Activated naive CD8-positive, alpha-beta T cell treated with anti-CD3 and anti-CD28 coated beads for 36 hours (primary cell): ENCODE measurements around the gene SLC25A33. TPM values are rescaled to one million over a fixed set of nuclear protein-coding genes. Genes with fewer than 3 reads are reported as not detected.
"Not testable (repeated sequence)": the region's sequence is repeated elsewhere in the genome, so short reads cannot be mapped to it uniquely, and the experiment has no call there.

Experiments
- DNase-seq: peaks from one replicate; pipeline ENCODE4 v3.0.0; 2021
- H3K27ac Mint-ChIP-seq: one replicate; pipeline ENCODE4 v1.8.0; 2022; ENCODE audit warnings: mild to moderate bottlenecking, moderate library complexity, mixed read lengths
- H3K27me3 Mint-ChIP-seq: one replicate; pipeline ENCODE4 v1.8.0; 2022; ENCODE audit warnings: mild to moderate bottlenecking, mixed read lengths
- H3K36me3 Mint-ChIP-seq: one replicate; pipeline ENCODE4 v1.8.0; 2021; ENCODE audit warnings: mild to moderate bottlenecking, mixed read lengths
- H3K4me1 Mint-ChIP-seq: one replicate; pipeline ENCODE4 v1.8.0; 2021; ENCODE audit warnings: mixed read lengths
- H3K4me3 Mint-ChIP-seq: one replicate; pipeline ENCODE4 v1.8.0; 2022; ENCODE audit warnings: mild to moderate bottlenecking, moderate library complexity, mixed read lengths
- H3K9me3 Mint-ChIP-seq: one replicate; pipeline ENCODE4 v1.8.0; 2022; ENCODE audit warnings: mixed read lengths
- total RNA-seq, 2 experiments: library from RNA; stranded (reverse); gene quantifications; one replicate each; pipeline ENCODE4 v1.2.3, GENCODE V29; 2021

The SLC25A33 gene
- total RNA-seq, 2 experiments from 2014 or later = 11.1 to 13.2 TPM

- H3K27ac Mint-ChIP-seq = no peak overlapping the region
- H3K4me1 Mint-ChIP-seq = no peaks in the 10 kb centered on the region
- H3K27me3 Mint-ChIP-seq = no peaks in the 10 kb centered on the region
- no peaks in the 10 kb centered on the region for H3K9me3 Mint-ChIP-seq
- H3K4me3 Mint-ChIP-seq = no peak overlapping the region
- peaks cover 7% of the 10 kb centered on the region for H3K36me3 Mint-ChIP-seq
- DNase-seq = no peak
Measured at GRCh38 chr1:9612162-9612845, 73.0 kb downstream of the SLC25A33 start.

GRCh38 chr1:9612871-9613624 is 73.8 kb downstream of the SLC25A33 start:
- Mint-ChIP-seq H3K4me3 (no peak overlapping the region), H3K36me3 (peaks cover 7% of the 10 kb centered on the region), H3K27ac (no peak overlapping the region), H3K9me3 (no peaks in the 10 kb centered on the region), H3K4me1 (no peaks in the 10 kb centered on the region), H3K27me3 (no peaks in the 10 kb centered on the region)
- DNase-seq = no peak

GRCh38 chr1:9613625-9614299 is 74.5 kb downstream of the SLC25A33 start:
- no peak for DNase-seq
- Mint-ChIP-seq H3K4me1 (no peaks in the 10 kb centered on the region), H3K36me3 (peaks cover 7% of the 10 kb centered on the region), H3K27me3 (peaks cover under 1% of the 10 kb centered on the region), H3K27ac (no peak overlapping the region), H3K4me3 (no peak overlapping the region), H3K9me3 (no peaks in the 10 kb centered on the region)

DNA sequence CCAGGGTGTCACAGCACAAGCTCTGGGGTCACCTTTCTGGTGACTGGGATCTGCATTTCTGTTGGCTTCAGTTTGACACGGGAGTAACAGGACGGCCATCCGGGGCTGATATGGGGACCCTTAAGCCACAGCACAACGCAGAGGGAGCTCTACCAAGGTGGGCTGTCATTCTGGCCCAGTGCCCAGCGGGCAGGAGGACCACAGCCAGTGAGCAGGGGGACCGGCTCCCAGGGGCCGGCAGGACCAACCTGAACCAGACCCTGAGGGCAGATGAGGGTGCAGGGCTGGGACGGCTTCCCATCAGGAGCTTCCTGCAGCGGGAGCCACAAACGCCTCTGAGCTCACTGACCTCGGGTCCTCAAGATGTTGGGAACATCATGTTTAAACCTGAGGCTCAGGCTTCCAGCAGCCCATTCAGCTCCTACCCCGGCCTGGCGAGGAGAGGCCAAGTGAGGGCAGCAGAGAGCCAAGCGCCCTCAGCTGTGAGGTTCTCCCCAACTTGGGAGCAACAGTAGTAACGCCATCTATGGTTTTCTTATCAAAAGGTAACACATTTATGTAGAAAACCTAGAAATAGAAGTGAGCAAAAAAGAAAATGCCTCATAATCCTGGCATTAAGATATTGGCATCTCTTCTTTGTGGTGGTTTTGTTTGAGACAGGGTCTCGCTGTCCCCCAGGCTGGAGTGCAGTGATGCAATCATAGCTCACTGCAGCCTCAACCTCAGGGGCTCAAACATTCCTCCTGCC is 76.2 kb downstream of the SLC25A33 start:
- H3K27me3 Mint-ChIP-seq = peaks cover 8% of the 10 kb centered on the region
- H3K27ac Mint-ChIP-seq = no peak overlapping the region
- H3K4me3 Mint-ChIP-seq = no peak overlapping the region
- H3K36me3 Mint-ChIP-seq = peaks cover 7% of the 10 kb centered on the region
- no peaks in the 10 kb centered on the region for H3K4me1 Mint-ChIP-seq
- peak; percentile 56 for DNase-seq
- H3K9me3 Mint-ChIP-seq = no peaks in the 10 kb centered on the region

DNA sequence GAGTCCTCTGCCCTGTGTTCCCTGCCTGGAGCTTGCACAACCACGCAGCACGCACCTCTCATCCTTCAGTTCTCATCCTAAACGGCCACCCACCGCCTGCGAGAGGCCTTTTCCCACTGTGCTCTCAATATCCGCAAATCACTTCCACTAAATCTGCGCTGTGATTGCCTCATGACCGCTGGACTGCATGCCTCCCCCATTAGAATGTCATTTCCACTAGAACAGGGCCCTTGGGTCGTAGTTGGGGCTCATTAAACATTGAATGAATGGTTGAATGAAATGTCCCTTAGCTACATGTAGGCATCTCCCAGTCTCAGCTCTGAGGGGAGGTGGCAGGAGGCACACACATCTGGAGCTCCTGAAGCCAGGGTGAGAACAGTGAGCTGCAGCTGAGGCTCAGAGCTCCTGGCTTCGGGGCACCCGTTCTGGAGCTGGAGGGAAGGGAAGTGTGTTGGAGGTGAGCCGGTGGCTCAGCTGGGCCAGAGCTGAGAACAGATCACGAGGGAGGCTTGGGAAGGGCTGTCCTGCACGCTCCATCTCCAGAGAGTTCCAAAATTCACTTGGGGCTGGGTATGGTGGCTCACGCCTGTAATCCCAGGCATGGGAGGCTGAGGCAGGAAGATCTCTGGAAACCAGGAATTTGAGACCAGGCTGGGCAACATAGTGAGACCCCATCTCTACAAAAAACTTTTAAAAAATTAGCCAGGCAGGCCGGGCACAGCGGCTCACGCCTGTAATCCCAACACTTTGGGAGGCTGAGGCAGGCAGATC is 79.8 kb downstream of the SLC25A33 start:
- no peak overlapping the region for H3K27ac Mint-ChIP-seq
- H3K27me3 Mint-ChIP-seq = peaks cover 14% of the 10 kb centered on the region
- DNase-seq = no peak
- H3K36me3 Mint-ChIP-seq = no peaks in the 10 kb centered on the region
- no peaks in the 10 kb centered on the region for H3K4me1 Mint-ChIP-seq
- no peak overlapping the region for H3K4me3 Mint-ChIP-seq
- no peaks in the 10 kb centered on the region for H3K9me3 Mint-ChIP-seq

DNA sequence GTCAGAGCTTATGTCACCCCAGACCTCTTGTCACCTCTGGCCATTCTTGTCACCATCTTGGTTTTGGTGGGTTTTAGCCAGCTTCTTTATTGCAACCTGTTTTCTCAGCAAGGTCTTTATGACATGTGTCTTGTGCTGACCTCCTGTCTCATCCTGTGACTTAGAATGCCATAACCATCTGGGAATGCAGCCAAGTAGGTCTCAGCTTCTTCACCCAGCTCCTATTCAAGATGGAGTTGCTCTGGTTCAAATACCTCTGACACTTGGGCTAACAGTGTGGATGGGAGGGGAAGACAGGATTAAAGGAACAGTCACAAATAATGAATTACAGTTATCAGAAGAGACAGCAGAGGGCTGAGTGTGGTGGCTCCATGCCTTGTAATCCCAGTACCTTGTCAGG is 81.8 kb downstream of the SLC25A33 start:
- Mint-ChIP-seq H3K27ac (no peak overlapping the region), H3K4me1 (peaks cover 5% of the 10 kb centered on the region), H3K36me3 (no peaks in the 10 kb centered on the region), H3K4me3 (no peak overlapping the region), H3K27me3 (peaks cover 14% of the 10 kb centered on the region), H3K9me3 (no peaks in the 10 kb centered on the region)
- DNase-seq = no peak

- H3K36me3 Mint-ChIP-seq = no peaks in the 10 kb centered on the region
- no peaks in the 10 kb centered on the region for H3K9me3 Mint-ChIP-seq
- DNase-seq = no peak
- H3K27me3 Mint-ChIP-seq = peaks cover 11% of the 10 kb centered on the region
- H3K4me3 Mint-ChIP-seq = no peak overlapping the region
- peaks cover 27% of the 10 kb centered on the region for H3K4me1 Mint-ChIP-seq
- H3K27ac Mint-ChIP-seq = no peak overlapping the region
Measured at GRCh38 chr1:9624081-9624480, 84.8 kb downstream of the SLC25A33 start.

GRCh38 chr1:9625030-9625429 is 85.8 kb downstream of the SLC25A33 start:
- H3K4me3 Mint-ChIP-seq, H3K27me3 Mint-ChIP-seq, H3K27ac Mint-ChIP-seq, H3K36me3 Mint-ChIP-seq, H3K9me3 Mint-ChIP-seq, DNase-seq: not testable (repeated sequence)
- H3K4me1 Mint-ChIP-seq = peaks cover 28% of the 10 kb centered on the region

- H3K27me3 Mint-ChIP-seq = no peaks in the 10 kb centered on the region
- H3K9me3 Mint-ChIP-seq = no peaks in the 10 kb centered on the region
- peak; percentile 44 for DNase-seq
- peak overlapping the region; percentile 43 for H3K27ac Mint-ChIP-seq
- H3K4me3 Mint-ChIP-seq = peak overlapping the region; percentile 93
- peaks cover 13% of the 10 kb centered on the region for H3K36me3 Mint-ChIP-seq
- H3K4me1 Mint-ChIP-seq = peaks cover 28% of the 10 kb centered on the region
Measured at GRCh38 chr1:9626201-9626608, 86.9 kb downstream of the SLC25A33 start.

DNA sequence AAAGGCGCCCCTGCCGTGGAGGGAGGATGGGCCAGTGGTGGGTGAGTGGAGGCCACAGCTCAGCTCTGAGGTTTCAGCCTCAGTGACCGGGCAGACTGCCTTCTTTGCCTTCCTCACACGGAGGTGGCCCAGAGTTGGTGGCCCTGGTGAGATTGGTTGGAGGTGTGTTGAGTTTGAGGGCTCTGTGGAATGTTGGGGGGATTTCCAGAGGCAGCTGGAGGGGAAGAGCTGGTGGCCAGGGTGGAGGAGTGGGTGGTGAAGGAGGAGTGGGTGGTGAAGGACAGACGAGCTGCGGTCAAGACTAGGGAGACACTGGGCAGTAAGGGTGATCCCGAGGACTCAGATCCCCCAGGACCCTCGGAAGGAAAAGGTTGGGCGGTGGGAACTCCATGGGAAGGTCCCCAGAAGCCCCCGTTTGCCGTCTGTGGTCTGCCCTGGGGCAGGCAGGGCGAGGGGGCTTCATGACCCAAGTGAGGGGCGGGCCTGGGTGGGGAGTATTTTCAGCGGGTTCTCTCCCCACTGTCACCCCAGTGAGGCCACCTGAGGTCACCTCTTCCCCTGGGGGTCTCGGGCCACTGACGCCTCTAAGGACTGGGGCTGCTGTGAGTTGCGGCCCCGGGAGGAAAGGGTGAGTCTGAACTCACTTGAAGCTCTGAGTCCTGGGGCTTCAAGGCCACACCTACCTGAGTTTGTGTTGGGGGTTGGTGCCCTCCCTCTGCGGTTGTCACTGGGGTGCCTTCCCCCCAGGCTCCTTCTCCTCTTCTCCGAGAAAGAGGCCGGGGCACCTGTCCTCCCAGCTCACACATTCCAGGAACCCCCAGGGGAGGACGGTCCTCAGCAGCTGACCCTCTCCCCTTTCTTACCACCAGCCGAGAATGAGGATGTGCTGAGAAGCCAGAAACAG is 89.5 kb downstream of the SLC25A33 start:
- H3K9me3 Mint-ChIP-seq = no peaks in the 10 kb centered on the region
- peak overlapping the region; percentile 93 for H3K4me3 Mint-ChIP-seq
- H3K27ac Mint-ChIP-seq = peak overlapping the region; percentile 97
- H3K27me3 Mint-ChIP-seq = no peaks in the 10 kb centered on the region
- peaks cover 46% of the 10 kb centered on the region for H3K4me1 Mint-ChIP-seq
- peaks cover 39% of the 10 kb centered on the region for H3K36me3 Mint-ChIP-seq
- DNase-seq = peak; percentile 84

GRCh38 chr1:9629445-9630201 is 90.4 kb downstream of the SLC25A33 start:
- H3K4me3 Mint-ChIP-seq = peak overlapping the region; percentile 93
- DNase-seq = peak; percentile 84
- H3K27ac Mint-ChIP-seq = peak overlapping the region; percentile 97
- no peaks in the 10 kb centered on the region for H3K27me3 Mint-ChIP-seq
- H3K9me3 Mint-ChIP-seq = peaks cover under 1% of the 10 kb centered on the region
- peaks cover 48% of the 10 kb centered on the region for H3K36me3 Mint-ChIP-seq
- H3K4me1 Mint-ChIP-seq = peaks cover 54% of the 10 kb centered on the region

DNA sequence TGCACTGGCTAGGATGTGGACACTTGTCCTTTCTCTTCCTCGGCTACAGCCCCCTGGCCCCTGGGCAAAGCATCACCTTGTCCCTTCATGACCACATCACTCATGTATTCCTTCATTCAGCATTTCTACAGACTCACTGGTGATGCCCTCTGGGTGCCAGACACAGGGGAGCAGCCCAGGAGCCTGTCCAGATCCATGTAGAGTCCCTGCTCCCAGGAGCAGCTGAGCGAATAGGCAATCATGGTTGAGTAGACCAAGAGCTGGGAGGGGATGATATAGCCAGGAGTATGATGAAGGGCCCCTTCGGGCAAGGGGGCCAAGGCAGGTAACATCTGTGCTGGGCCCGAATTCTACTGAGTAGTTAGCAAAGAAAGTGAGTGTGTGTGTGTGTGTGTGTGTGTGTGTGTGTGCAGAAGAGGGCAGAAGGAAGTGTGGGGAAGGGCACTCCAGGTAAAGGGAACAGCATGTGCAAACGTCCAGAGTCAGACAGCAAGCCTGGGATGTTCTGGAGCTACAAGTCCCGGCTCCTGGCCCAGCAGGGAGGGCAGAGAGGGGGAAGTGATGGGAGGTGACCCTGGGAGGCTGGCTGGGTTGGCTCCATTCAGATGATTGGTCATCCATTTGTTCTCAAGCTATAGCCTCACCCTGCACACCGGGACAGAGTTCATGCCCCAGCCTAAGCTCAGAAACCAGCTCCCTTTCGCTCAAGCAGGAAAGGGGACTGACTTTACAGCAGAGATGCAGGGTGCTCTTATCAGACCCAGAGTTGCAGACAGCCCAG is 91.3 kb downstream of the SLC25A33 start:
- peaks cover 63% of the 10 kb centered on the region for H3K4me1 Mint-ChIP-seq

More for the DNA sequence above, 91.3 kb downstream of the SLC25A33 start:
- Mint-ChIP-seq H3K27ac (peak overlapping the region; percentile 97), H3K9me3 (peaks cover 6% of the 10 kb centered on the region), H3K27me3 (no peaks in the 10 kb centered on the region), H3K4me3 (peak overlapping the region; percentile 93), H3K36me3 (peaks cover 57% of the 10 kb centered on the region)
- peak; percentile 26 for DNase-seq
